ENCODE data around the gene HOXA3. TPM values are rescaled to one million over a fixed set of nuclear protein-coding genes. Genes with fewer than 3 reads are reported as not detected.

The HOXA3 gene
- total RNA-seq, 2 experiments from 2014 or later: not detected

- Mint-ChIP-seq H3K36me3 (ENCODE audit: low read depth) (no peaks in the 10 kb centered on the region), H3K4me3 (no peak overlapping the region), H3K27ac (no peak overlapping the region), H3K9me3 (no peaks in the 10 kb centered on the region), H3K4me1 (ENCODE audit: low read depth) (peaks cover 5% of the 10 kb centered on the region), H3K27me3 (peaks cover 29% of the 10 kb centered on the region)
- intact Hi-C loops (cut with micrococcal nuclease): no loop called here
- ATAC-seq: no peak
- DNase-seq: no peak
- CTCF ChIA-PET: interaction anchor here (1.7 kb wide), 1 partner anchor 10 kb away, joined by 6 read pairs; no protein-coding TSS in a partner anchor
- TF ChIP-seq, protein P1, sequence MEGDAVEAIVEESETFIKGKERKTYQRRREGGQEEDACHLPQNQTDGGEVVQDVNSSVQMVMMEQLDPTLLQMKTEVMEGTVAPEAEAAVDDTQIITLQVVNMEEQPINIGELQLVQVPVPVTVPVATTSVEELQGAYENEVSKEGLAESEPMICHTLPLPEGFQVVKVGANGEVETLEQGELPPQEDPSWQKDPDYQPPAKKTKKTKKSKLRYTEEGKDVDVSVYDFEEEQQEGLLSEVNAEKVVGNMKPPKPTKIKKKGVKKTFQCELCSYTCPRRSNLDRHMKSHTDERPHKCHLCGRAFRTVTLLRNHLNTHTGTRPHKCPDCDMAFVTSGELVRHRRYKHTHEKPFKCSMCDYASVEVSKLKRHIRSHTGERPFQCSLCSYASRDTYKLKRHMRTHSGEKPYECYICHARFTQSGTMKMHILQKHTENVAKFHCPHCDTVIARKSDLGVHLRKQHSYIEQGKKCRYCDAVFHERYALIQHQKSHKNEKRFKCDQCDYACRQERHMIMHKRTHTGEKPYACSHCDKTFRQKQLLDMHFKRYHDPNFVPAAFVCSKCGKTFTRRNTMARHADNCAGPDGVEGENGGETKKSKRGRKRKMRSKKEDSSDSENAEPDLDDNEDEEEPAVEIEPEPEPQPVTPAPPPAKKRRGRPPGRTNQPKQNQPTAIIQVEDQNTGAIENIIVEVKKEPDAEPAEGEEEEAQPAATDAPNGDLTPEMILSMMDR (IDR thresholded peaks at IDR 0.05): no peak
- POLR2A ChIA-PET: no interaction called here
Observed at GRCh38 chr7:27140126-27140857, 12.1 kb downstream of the HOXA3 start.

GRCh38 chr7:27139334-27140125 is 12.9 kb downstream of the HOXA3 start:
- no peak overlapping the region for H3K4me3 Mint-ChIP-seq
- H3K27me3 Mint-ChIP-seq: peaks cover 26% of the 10 kb centered on the region
- no peak overlapping the region for H3K27ac Mint-ChIP-seq
- TF ChIP-seq, protein P1 (IDR thresholded peaks at IDR 0.05): no peak
- no peak for ATAC-seq
- H3K4me1 Mint-ChIP-seq (ENCODE audit: low read depth): peaks cover 11% of the 10 kb centered on the region
- intact Hi-C loops (cut with micrococcal nuclease): no loop called here
- H3K9me3 Mint-ChIP-seq: no peaks in the 10 kb centered on the region
- H3K36me3 Mint-ChIP-seq (ENCODE audit: low read depth): no peaks in the 10 kb centered on the region
- ChIA-PET CTCF (no interaction called here), POLR2A (no interaction called here)
- no peak for DNase-seq

- H3K36me3 Mint-ChIP-seq (ENCODE audit: low read depth): no peaks in the 10 kb centered on the region
- ATAC-seq (no peak), DNase-seq (no peak)
- H3K9me3 Mint-ChIP-seq: no peaks in the 10 kb centered on the region
- peaks cover 27% of the 10 kb centered on the region for H3K27me3 Mint-ChIP-seq
- ChIA-PET POLR2A (no interaction called here), CTCF (no interaction called here)
- H3K4me1 Mint-ChIP-seq (ENCODE audit: low read depth): peaks cover 17% of the 10 kb centered on the region
- H3K4me3 Mint-ChIP-seq: no peak overlapping the region
- intact Hi-C loops (cut with micrococcal nuclease): no loop called here
- TF ChIP-seq, protein P1 (IDR thresholded peaks at IDR 0.05): no peak
- no peak overlapping the region for H3K27ac Mint-ChIP-seq
Observed at GRCh38 chr7:27138985-27139333, 13.4 kb downstream of the HOXA3 start.

DNA sequence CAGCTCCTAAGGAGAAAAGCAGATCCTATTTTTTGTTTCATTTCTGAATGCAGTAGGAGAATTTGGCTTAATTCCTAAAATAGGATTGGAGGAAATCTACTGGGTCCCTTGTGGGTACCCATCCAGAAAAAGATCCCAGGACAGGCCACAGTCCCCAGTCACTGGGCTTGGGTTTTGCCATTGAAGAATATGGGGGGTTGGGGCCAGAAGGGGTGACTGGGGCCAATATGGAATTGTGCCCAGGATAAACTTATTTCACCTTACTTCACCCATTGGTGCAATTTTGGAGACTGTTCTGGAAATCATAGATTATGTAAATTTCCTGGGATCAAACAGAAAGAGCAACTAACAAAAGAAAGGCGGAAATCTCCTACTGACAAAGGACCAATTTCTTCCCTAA is 13.9 kb downstream of the HOXA3 start:
- ATAC-seq: no peak
- no peaks in the 10 kb centered on the region for H3K9me3 Mint-ChIP-seq
- H3K4me1 Mint-ChIP-seq (ENCODE audit: low read depth): peaks cover 19% of the 10 kb centered on the region
- H3K36me3 Mint-ChIP-seq (ENCODE audit: low read depth): no peaks in the 10 kb centered on the region
- ChIA-PET POLR2A (no interaction called here), CTCF (no interaction called here)
- TF ChIP-seq, protein P1 (IDR thresholded peaks at IDR 0.05): no peak
- peaks cover 27% of the 10 kb centered on the region for H3K27me3 Mint-ChIP-seq
- no peak overlapping the region for H3K4me3 Mint-ChIP-seq
- no peak overlapping the region for H3K27ac Mint-ChIP-seq
- intact Hi-C loops (cut with micrococcal nuclease): no loop called here
- DNase-seq: no peak

DNA sequence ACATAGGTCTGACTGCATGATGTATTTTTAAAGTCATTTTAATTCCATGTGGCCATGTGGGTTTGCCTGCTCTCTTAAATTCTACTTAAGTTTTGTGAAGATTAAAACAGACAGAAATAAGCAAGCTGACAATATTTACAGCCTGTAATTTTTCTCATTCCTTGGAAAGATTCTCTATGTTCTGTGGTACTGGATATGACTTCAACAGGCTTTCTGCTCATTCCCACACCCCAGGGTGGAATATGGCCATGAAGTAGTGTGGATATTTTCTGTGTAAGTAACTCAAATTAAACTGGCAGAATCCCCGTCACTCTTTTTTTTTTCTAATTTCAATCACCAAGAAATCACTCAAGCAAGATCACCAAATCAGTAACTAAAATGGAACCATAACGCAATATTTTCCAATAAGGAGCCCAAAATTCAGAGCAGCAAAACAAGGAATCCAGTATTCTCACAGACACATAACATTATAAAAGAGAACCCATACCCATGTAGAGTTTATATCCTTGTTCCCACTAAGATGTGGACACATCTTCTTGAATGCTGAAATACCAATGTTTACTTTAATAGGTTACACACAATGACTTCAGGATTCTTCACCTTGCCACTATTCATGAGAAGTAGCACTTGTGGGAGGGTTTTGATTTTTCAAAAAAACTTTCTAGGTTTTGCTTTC is 14.6 kb downstream of the HOXA3 start:
- no peak for DNase-seq
- POLR2A ChIA-PET: no interaction called here
- intact Hi-C loops (cut with micrococcal nuclease): no loop called here
- Mint-ChIP-seq H3K36me3 (ENCODE audit: low read depth) (no peaks in the 10 kb centered on the region), H3K27ac (no peak overlapping the region), H3K27me3 (peaks cover 32% of the 10 kb centered on the region), H3K4me3 (no peak overlapping the region), H3K4me1 (ENCODE audit: low read depth) (peaks cover 19% of the 10 kb centered on the region), H3K9me3 (no peaks in the 10 kb centered on the region)
- TF ChIP-seq, protein P1 (IDR thresholded peaks at IDR 0.05): no peak
- no peak for ATAC-seq
- CTCF ChIA-PET: no interaction called here
